ENCODE measurements around the gene NUBP2.
A peak's percentile ranks its signal among the peaks of the same experiment; 100 is the strongest.

The NUBP2 gene, protein sequence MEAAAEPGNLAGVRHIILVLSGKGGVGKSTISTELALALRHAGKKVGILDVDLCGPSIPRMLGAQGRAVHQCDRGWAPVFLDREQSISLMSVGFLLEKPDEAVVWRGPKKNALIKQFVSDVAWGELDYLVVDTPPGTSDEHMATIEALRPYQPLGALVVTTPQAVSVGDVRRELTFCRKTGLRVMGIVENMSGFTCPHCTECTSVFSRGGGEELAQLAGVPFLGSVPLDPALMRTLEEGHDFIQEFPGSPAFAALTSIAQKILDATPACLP

DNA sequence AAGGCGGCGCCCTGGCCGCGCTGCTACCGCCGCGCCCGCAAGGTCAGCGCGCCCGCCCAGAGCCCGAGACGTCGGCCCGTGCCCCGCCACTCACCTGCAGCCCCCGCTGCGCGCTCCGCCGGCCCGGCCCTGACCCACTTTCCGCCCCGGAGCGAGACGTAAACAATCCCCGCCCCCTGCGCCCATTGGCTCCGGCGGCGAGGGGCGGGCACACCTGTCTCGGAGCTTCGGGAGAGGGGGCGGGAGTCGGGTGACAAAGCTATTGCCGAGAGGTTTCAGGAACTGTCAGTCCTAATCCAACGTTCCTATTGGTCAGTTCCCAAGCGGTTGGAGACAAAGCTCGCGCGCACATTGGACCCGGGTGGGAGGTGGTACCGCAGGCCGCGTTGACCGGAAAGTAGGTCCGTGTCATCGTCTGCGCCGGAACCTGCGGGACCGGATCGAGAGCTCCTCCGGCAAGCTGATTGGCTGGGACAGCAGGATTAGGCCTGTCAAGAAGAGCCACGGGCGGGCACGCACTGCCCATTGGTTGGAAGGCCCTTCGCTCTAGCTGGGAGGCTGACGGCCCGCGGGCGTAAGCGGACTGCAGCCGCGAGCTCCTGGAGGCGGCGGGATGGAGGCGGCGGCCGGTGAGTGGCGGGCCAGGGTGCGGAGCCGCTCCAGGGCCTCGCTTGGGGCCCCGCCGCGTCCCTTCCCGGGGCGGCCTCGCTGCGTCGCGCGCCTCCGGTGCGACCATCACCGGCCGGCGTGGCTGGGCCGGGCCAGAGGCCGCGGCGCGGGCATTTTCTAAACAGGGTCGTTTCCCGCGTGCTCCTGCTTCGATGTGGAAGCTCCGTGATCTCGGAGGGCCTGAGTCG, at the start of gene NUBP2, which contains the start of gene SPSB3:
NUBP2 (plus strand) TSS at position 553 of the 857 bp plus-strand sequence; CDS start at position 614, 61 bp downstream.
SPSB3 (minus strand) TSS at position 164 of the 857 bp plus-strand sequence. CDS start 1,088 bp downstream, outside the sequence.
- TF ChIP-seq, protein P1, sequence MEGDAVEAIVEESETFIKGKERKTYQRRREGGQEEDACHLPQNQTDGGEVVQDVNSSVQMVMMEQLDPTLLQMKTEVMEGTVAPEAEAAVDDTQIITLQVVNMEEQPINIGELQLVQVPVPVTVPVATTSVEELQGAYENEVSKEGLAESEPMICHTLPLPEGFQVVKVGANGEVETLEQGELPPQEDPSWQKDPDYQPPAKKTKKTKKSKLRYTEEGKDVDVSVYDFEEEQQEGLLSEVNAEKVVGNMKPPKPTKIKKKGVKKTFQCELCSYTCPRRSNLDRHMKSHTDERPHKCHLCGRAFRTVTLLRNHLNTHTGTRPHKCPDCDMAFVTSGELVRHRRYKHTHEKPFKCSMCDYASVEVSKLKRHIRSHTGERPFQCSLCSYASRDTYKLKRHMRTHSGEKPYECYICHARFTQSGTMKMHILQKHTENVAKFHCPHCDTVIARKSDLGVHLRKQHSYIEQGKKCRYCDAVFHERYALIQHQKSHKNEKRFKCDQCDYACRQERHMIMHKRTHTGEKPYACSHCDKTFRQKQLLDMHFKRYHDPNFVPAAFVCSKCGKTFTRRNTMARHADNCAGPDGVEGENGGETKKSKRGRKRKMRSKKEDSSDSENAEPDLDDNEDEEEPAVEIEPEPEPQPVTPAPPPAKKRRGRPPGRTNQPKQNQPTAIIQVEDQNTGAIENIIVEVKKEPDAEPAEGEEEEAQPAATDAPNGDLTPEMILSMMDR (IDR thresholded peaks at IDR 0.05; ENCODE audit: unreplicated experiment in 3 of 3): peak in 1 of 3 experiments; percentile 18
- H3K27ac Mint-ChIP-seq: peak within 1 kb of the TSS; percentile 77 to 88 (median 86)
- H3K36me3 Mint-ChIP-seq (ENCODE audit: low read depth): no peaks in the 10 kb centered on the region
- H3K9me3 Mint-ChIP-seq: no peaks in the 10 kb centered on the region
- H3K4me3 Mint-ChIP-seq: peak within 1 kb of the TSS; percentile 90 to 96 (median 95)
- no peaks in the 10 kb centered on the region for H3K27me3 Mint-ChIP-seq (ENCODE audit: low read depth)
- H3K4me1 Mint-ChIP-seq: peaks cover 9% of the 10 kb centered on the region

DNA sequence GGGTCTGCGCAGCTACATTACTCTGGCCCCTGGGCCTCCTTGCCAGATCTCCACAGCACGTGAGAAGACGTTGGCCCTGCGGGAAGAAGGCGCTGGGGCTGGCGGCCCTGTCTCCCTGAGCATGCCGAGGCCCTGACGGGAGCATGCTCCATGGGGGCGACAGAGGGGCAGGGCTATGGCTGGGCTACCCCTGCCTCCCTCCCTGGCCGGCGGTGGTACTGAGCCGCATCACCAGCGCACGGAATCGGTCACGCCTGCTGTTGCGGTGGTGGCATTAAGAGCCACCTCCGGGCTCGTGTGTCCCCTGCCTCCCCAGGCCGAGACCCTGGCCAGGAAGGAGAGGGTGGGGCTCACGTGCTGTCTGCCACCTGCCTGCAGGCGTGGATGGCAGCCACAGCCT, 48.6 kb upstream of the NUBP2 start:
- Mint-ChIP-seq H3K27me3 (ENCODE audit: low read depth) (no peaks in the 10 kb centered on the region), H3K36me3 (ENCODE audit: low read depth) (peaks cover 17% of the 10 kb centered on the region), H3K4me1 (no peaks in the 10 kb centered on the region), H3K27ac (no peak overlapping the region), H3K4me3 (no peak overlapping the region), H3K9me3 (no peaks in the 10 kb centered on the region)
- TF ChIP-seq, protein P1 (IDR thresholded peaks at IDR 0.05; ENCODE audit: unreplicated experiment in 3 of 3): no peak

DNA sequence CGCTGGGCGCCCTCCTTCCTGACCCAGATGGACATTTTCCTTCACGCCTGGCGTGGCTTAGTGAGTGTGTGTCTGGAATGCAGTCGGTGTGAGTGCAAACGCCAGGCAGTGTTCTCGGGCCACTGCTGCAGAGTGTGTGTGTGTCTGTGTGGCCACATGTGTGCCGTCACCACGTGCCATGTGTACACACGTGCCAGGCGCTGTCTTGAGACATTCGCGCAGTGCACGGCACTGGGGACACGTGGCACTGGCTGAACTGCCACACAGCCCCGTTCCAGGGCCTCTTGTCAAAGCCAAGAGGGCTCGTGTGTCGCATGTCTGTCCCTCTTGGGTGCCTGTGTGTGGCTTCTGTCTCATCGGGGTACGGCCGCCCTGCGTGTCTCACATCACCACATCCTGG, 47.9 kb upstream of the NUBP2 start:
- TF ChIP-seq, protein P1 (IDR thresholded peaks at IDR 0.05; ENCODE audit: unreplicated experiment in 3 of 3): no peak
- H3K4me3 Mint-ChIP-seq: no peak overlapping the region
- H3K27me3 Mint-ChIP-seq (ENCODE audit: low read depth): no peaks in the 10 kb centered on the region
- H3K9me3 Mint-ChIP-seq: no peaks in the 10 kb centered on the region
- no peaks in the 10 kb centered on the region for H3K4me1 Mint-ChIP-seq
- no peak overlapping the region for H3K27ac Mint-ChIP-seq
- H3K36me3 Mint-ChIP-seq (ENCODE audit: low read depth): peaks cover 14% of the 10 kb centered on the region

DNA sequence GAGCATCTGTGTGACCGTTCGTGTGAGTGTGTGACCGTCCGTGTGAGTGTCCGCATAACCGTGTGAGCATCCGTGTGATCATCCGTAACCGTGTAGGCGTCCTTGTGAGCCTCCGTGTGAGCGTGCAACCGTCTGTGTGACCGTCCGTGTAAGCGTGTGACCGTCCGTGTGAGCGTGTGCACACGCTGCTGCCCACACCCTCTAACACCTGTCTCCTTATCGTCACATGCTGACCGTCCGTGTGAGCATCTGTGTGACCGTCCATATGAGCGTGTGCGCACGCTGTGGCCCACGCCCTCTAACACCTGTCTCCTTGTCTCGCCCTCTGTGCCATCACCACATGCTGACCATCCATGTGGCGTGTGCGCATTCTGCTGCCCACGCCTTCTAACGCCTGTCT, 42.5 kb upstream of the NUBP2 start:
- Mint-ChIP-seq H3K36me3 (ENCODE audit: low read depth) (peaks cover 4% of the 10 kb centered on the region), H3K9me3 (no peaks in the 10 kb centered on the region), H3K27me3 (ENCODE audit: low read depth) (no peaks in the 10 kb centered on the region), H3K4me3 (no peak overlapping the region), H3K4me1 (no peaks in the 10 kb centered on the region), H3K27ac (no peak overlapping the region)
- TF ChIP-seq, protein P1 (IDR thresholded peaks at IDR 0.05; ENCODE audit: unreplicated experiment in 3 of 3): no peak

DNA sequence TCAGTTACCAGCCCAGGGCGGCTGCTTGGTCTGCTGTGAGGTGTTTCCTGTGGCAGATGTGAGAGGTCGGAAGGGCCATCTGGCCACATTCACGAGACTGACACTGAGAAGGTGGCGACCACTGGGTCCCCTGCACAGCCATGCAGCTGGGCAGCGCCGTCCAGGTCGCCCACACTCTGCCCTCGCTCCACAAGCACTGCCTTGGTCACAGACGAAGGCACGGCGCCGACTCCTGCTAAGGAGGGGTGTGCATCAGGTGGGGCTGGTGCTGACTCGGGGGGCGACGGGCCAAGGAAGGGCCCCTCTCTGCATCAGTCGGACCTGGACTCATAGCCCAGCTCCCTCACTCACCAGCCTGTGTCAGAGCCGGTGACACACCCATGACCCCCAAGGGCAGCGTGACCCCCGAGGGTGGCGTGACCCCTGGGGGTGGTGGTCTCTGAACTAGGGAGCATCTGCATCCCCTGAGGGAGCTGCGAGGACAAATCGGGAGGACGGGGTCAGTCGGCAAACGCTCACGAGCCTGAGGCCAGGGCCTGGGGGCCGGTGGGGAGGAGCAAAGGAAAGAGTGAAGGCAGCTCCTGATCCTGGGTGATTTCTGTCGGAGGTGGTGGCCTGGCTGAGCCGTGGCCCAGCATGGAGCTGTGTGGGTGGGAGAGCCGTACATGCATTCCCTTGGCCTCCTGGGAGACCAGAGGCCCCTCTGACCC, 41.8 kb upstream of the NUBP2 start:
- TF ChIP-seq, protein P1 (IDR thresholded peaks at IDR 0.05; ENCODE audit: unreplicated experiment in 3 of 3): no peak
- Mint-ChIP-seq H3K9me3 (no peaks in the 10 kb centered on the region), H3K36me3 (ENCODE audit: low read depth) (peaks cover 4% of the 10 kb centered on the region), H3K27ac (no peak overlapping the region), H3K4me1 (no peaks in the 10 kb centered on the region), H3K27me3 (ENCODE audit: low read depth) (no peaks in the 10 kb centered on the region), H3K4me3 (no peak overlapping the region)

Data from nephron (organoid).